Upper lobe of left lung (tissue), 4 donors: ENCODE results near the gene PTPRM.

Experiments
- EP300 ChIP-seq, 4 donors: sonication (generic); formaldehyde crosslinking; IDR thresholded peaks; one replicate each; pipeline ENCODE4 v1.5.1; 2017; ENCODE audit warnings: antibody characterized with exemption in 4 of 4, control low read depth in 2 of 4
- POLR2A ChIP-seq, 4 donors: fragments of 450-650 bp; IDR thresholded peaks; one replicate each; pipeline ENCODE4 v1.5.1; 2016 to 2017; ENCODE audit warnings: antibody characterized with exemption in 4 of 4, mild to moderate bottlenecking in 2 of 4
- POLR2AphosphoS5 ChIP-seq, 2 donors: sonication (generic); formaldehyde crosslinking; IDR thresholded peaks; one replicate each; pipeline ENCODE4 v1.5.1; 2017; ENCODE audit warnings: antibody characterized with exemption in 2 of 2
- TF ChIP-seq, protein P1 (sequence below), 6 experiments: fragments of 450-650 bp in 4 of 6; fragments of 200-600 bp in 2 of 6; sonication (generic) in 2 of 6; IDR thresholded peaks; one replicate each; pipeline ENCODE4 v1.5.1; 2016 to 2019; ENCODE audit warnings: antibody characterized with exemption in 6 of 6

GRCh38 chr18:8249811-8250210, 682.7 kb downstream of the PTPRM start:
- TF ChIP-seq, protein P1, sequence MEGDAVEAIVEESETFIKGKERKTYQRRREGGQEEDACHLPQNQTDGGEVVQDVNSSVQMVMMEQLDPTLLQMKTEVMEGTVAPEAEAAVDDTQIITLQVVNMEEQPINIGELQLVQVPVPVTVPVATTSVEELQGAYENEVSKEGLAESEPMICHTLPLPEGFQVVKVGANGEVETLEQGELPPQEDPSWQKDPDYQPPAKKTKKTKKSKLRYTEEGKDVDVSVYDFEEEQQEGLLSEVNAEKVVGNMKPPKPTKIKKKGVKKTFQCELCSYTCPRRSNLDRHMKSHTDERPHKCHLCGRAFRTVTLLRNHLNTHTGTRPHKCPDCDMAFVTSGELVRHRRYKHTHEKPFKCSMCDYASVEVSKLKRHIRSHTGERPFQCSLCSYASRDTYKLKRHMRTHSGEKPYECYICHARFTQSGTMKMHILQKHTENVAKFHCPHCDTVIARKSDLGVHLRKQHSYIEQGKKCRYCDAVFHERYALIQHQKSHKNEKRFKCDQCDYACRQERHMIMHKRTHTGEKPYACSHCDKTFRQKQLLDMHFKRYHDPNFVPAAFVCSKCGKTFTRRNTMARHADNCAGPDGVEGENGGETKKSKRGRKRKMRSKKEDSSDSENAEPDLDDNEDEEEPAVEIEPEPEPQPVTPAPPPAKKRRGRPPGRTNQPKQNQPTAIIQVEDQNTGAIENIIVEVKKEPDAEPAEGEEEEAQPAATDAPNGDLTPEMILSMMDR (IDR thresholded peaks at IDR 0.05), result no peak
- TF ChIP-seq POLR2A (IDR thresholded peaks at IDR 0.05), result no peak
- TF ChIP-seq POLR2AphosphoS5 (IDR thresholded peaks at IDR 0.05), result no peak
- no peak for TF ChIP-seq EP300 (IDR thresholded peaks at IDR 0.05)
